ENCODE measurements around the gene SCYGR8. TPM values are rescaled to one million over a fixed set of nuclear protein-coding genes. Genes with fewer than 3 reads are reported as not detected.

Gene SCYGR8
- total RNA-seq = not detected in 2 replicates
- long read RNA-seq = 0 reads

DNA sequence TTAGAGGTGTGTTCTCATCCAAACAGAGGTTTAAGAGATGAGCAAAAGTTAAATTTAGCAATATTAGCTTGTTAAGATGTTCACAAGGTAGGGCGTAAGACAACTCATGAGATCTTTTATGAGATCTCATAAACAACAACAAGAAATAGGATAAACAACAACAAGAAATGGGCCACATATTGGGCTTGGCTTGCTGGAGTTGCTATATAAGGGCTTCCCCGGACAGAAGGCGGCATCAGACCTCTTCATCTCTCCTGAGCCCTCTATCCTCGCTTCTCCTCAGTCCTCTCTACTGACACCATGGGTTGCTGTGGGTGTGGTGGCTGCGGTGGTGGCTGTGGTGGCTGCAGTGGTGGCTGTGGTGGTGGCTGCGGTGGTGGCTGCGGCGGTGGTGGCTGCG, at the start of gene SCYGR8:
Gene SCYGR8, plus strand, starts transcription at position 301 of the 400 bp plus-strand sequence. Its CDS starts 0 bp downstream, at position 301.
- Mint-ChIP-seq H3K4me3 (ENCODE audit: low read depth) (no peak within 1 kb of the TSS), H3K36me3 (ENCODE audit: insufficient read depth) (no peaks in the 10 kb centered on the region)

GRCh38 chr2:227696990-227697679, 48.6 kb upstream of the SCYGR8 start:
- TF ChIP-seq, protein P1, sequence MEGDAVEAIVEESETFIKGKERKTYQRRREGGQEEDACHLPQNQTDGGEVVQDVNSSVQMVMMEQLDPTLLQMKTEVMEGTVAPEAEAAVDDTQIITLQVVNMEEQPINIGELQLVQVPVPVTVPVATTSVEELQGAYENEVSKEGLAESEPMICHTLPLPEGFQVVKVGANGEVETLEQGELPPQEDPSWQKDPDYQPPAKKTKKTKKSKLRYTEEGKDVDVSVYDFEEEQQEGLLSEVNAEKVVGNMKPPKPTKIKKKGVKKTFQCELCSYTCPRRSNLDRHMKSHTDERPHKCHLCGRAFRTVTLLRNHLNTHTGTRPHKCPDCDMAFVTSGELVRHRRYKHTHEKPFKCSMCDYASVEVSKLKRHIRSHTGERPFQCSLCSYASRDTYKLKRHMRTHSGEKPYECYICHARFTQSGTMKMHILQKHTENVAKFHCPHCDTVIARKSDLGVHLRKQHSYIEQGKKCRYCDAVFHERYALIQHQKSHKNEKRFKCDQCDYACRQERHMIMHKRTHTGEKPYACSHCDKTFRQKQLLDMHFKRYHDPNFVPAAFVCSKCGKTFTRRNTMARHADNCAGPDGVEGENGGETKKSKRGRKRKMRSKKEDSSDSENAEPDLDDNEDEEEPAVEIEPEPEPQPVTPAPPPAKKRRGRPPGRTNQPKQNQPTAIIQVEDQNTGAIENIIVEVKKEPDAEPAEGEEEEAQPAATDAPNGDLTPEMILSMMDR (IDR thresholded peaks at IDR 0.05; ENCODE audit: unreplicated experiment) = no peak
- no peak for DNase-seq (ENCODE audit: low spot score, unreplicated experiment)
- H3K9me3 Mint-ChIP-seq (ENCODE audit: low read depth) = peaks cover 11% of the 10 kb centered on the region
- H3K4me1 Mint-ChIP-seq (ENCODE audit: low read depth) = peaks cover 5% of the 10 kb centered on the region
- H3K27me3 Mint-ChIP-seq = no peaks in the 10 kb centered on the region
- peaks cover 47% of the 10 kb centered on the region for H3K36me3 Mint-ChIP-seq (ENCODE audit: insufficient read depth)
- H3K4me3 Mint-ChIP-seq (ENCODE audit: low read depth) = no peak overlapping the region
- H3K27ac Mint-ChIP-seq = no peak overlapping the region

More for the DNA sequence above, at the start of gene SCYGR8:
- DNase-seq (ENCODE audit: low spot score, unreplicated experiment) = no peak
- Mint-ChIP-seq H3K9me3 (ENCODE audit: low read depth) (no peaks in the 10 kb centered on the region), H3K4me1 (ENCODE audit: low read depth) (peaks cover 1% of the 10 kb centered on the region), H3K27me3 (no peaks in the 10 kb centered on the region), H3K27ac (no peak within 1 kb of the TSS)
- TF ChIP-seq, protein P1 (IDR thresholded peaks at IDR 0.05; ENCODE audit: unreplicated experiment) = no peak

DNA sequence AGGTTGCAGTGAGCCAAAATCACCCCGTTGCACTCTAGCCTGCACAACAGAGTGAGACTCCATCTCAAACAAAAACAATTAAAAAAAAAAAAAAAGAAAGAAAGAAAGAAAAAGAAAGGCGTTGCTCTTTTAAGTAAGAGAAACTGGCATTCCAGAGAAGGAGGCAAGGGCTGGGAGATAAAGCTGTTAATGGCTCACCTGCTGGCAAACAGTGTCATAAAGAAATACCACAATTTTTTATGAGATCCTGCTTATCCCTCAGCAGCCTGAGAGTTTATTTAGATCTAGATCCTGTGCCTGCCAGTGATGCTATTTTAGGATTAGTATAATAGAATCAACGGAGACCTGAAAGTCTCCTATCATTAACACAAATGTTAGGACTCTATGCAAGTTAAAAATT, 44.1 kb upstream of the SCYGR8 start:
- peaks cover 15% of the 10 kb centered on the region for H3K4me1 Mint-ChIP-seq (ENCODE audit: low read depth)
- no peak for DNase-seq (ENCODE audit: low spot score, unreplicated experiment)
- no peaks in the 10 kb centered on the region for H3K27me3 Mint-ChIP-seq

DNA sequence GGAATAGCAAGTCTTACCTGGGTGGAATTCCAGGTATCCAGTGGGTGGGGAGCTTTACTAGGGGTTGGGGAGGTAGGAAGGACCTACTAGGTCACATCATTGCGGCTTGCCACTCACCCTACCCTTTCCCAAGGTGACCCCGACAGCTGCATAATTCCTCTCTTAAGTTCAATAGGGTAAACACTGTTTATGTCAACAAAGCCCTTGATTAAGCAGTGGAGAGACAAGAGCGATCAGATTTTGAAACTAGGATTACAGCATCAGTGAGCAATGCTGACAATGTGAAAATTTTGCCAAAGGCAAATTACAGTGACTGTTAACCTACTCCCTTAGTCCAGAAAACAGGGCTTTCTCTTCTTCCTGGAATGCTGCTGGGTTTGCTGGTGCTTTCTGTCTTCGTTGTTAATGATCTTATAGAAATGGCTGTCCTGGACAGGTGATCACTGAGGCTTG, 42.4 kb upstream of the SCYGR8 start:
- Mint-ChIP-seq H3K36me3 (ENCODE audit: insufficient read depth) (peaks cover 45% of the 10 kb centered on the region), H3K4me3 (ENCODE audit: low read depth) (no peak overlapping the region), H3K27ac (peak overlapping the region; percentile 96), H3K4me1 (ENCODE audit: low read depth) (peaks cover 17% of the 10 kb centered on the region), H3K9me3 (ENCODE audit: low read depth) (no peaks in the 10 kb centered on the region), H3K27me3 (no peaks in the 10 kb centered on the region)
- TF ChIP-seq, protein P1 (IDR thresholded peaks at IDR 0.05; ENCODE audit: unreplicated experiment) = no peak
- DNase-seq (ENCODE audit: low spot score, unreplicated experiment) = no peak

More for the DNA sequence above, 44.1 kb upstream of the SCYGR8 start:
- no peaks in the 10 kb centered on the region for H3K9me3 Mint-ChIP-seq (ENCODE audit: low read depth)
- TF ChIP-seq, protein P1 (IDR thresholded peaks at IDR 0.05; ENCODE audit: unreplicated experiment) = no peak
- H3K36me3 Mint-ChIP-seq (ENCODE audit: insufficient read depth) = peaks cover 43% of the 10 kb centered on the region
- peak overlapping the region; percentile 49 for H3K27ac Mint-ChIP-seq
- H3K4me3 Mint-ChIP-seq (ENCODE audit: low read depth) = no peak overlapping the region

GRCh38 chr2:227703961-227704360, 41.7 kb upstream of the SCYGR8 start:
- TF ChIP-seq, protein P1 (IDR thresholded peaks at IDR 0.05; ENCODE audit: unreplicated experiment) = no peak
- Mint-ChIP-seq H3K27ac (peak overlapping the region; percentile 96), H3K36me3 (ENCODE audit: insufficient read depth) (peaks cover 40% of the 10 kb centered on the region), H3K4me1 (ENCODE audit: low read depth) (peaks cover 17% of the 10 kb centered on the region), H3K4me3 (ENCODE audit: low read depth) (no peak overlapping the region), H3K9me3 (ENCODE audit: low read depth) (no peaks in the 10 kb centered on the region), H3K27me3 (no peaks in the 10 kb centered on the region)
- no peak for DNase-seq (ENCODE audit: low spot score, unreplicated experiment)

Data from progenitor cell of endocrine pancreas (in vitro differentiated cells).